IPS-20b (cell line): ENCODE results near the gene AGBL1.

ENCODE experiments used
- H3K27ac ChIP-seq: one replicate; pipeline ENCODE4 v1.5.1; 2013; ENCODE audit warnings: low read length
- H3K27me3 ChIP-seq: 2 replicates; pipeline ENCODE4 v1.6.1; 2013; ENCODE audit warnings: mild to moderate bottlenecking, low read length, inconsistent platforms; ENCODE audit not compliant: insufficient read depth
- H3K36me3 ChIP-seq: 2 replicates; pipeline ENCODE4 v1.6.1; 2013; ENCODE audit warnings: low read depth, mild to moderate bottlenecking, inconsistent platforms, low read length, moderate library complexity; ENCODE audit not compliant: insufficient read depth
- H3K4me1 ChIP-seq: 2 replicates; pipeline ENCODE4 v1.6.1; 2013; ENCODE audit warnings: mild to moderate bottlenecking, control low read depth, inconsistent platforms, low read length, moderate library complexity; ENCODE audit not compliant: insufficient read depth
- H3K4me3 ChIP-seq: 2 replicates; pipeline ENCODE4 v1.5.1; 2013; ENCODE audit warnings: mild to moderate bottlenecking, low read length, inconsistent platforms
- H3K9ac ChIP-seq: 2 replicates; pipeline ENCODE4 v1.6.1; 2013; ENCODE audit warnings: low read depth, mild to moderate bottlenecking, inconsistent platforms, low read length, moderate library complexity
- H3K9me3 ChIP-seq: 2 replicates; pipeline ENCODE4 v1.6.1; 2013; ENCODE audit warnings: mild to moderate bottlenecking, low read depth, low read length, inconsistent platforms; ENCODE audit not compliant: insufficient read depth

The AGBL1 gene

DNA sequence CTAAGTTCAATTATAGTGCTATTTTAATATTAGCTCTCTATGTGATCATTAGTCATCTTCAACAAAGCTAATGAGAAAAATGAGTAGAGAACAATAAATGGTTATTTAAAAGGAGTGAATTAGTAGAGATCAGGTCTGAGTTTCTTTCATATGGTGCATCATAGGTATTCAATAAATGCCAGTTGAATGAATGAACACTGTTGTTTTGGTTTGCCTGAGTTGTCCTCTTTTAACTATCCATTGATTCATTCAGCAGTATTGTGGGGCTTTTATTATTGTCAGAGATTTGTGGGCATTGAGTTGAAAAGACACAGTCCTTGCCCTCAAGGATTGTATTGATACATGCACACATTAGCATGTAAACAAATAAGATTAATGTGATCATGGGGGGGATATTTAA lies 88.2 kb downstream of the AGBL1 start:
- no peak overlapping the region for H3K9ac ChIP-seq
- H3K4me3 ChIP-seq: no peak overlapping the region
- peaks cover 8% of the 10 kb centered on the region; the same call in 1 of the 2 replicates for H3K4me1 ChIP-seq
- H3K36me3 ChIP-seq: no peaks in the 10 kb centered on the region
- no peaks in the 10 kb centered on the region for H3K27me3 ChIP-seq
- H3K27ac ChIP-seq: no peak overlapping the region
- H3K9me3 ChIP-seq: no peaks in the 10 kb centered on the region

DNA sequence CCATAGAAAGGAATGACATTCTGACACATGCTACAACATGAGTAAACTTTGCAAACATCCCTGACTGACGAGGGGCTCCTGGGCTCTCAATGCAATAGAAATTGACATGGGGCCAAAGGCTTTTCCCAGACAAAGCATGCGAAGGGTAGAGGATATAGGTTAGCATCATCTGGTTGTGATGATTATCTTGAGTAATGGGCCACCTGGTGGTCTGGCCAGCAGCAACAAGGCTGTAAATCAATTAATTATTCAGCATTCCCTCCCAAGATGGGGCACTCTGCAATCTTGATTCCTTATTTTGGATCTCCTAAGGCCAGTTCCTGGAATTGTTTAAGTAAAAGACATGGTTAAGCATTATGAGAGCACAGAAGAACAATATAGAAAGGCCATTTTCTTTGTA lies 99.2 kb downstream of the AGBL1 start:
- no peaks in the 10 kb centered on the region for H3K9me3 ChIP-seq
- H3K27ac ChIP-seq: no peak overlapping the region
- no peaks in the 10 kb centered on the region for H3K4me1 ChIP-seq
- no peak overlapping the region for H3K9ac ChIP-seq
- H3K36me3 ChIP-seq: no peaks in the 10 kb centered on the region
- H3K27me3 ChIP-seq: no peaks in the 10 kb centered on the region
- no peak overlapping the region for H3K4me3 ChIP-seq

DNA sequence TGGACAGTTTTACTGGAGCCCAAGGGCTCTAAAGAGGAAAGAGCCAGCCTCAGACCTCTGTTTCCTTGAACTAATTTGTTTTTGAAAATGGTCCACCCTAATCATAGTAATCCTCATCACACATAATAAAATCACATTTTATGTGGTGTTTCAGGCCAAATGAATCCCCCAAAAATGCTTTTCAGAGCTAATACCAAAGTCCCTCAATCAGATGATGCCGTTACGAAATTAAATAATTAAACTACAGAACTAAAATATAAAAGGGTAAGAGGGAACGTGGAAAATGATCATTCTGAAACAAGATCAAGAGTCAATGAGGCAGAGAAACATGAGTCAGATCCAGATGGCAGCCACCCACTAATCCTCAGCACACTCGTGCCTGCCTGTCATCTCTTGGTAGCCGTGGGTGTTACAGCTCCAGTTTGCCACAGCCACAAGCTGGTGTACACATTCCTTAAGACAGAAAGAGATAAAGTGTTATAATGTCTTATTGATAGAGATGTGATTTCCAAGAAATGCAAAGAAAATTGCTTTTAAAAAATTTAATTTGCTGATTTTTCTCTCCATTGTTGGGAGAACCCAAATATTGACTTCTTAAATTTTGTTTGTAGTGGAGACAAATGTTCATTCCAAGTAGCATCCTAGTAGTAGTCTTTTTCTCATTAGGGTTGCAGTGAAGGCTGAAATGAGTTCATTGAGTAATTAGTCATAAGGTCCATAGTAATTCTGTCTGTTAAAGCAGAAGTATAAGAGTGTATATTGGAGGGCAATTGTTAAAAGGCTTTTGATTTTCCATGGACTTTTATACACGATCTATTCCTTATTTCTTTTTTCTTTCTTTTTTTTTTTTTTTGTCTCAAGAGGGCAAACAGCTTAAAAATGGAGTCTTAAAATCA lies 104.2 kb downstream of the AGBL1 start:
- no peaks in the 10 kb centered on the region for H3K4me1 ChIP-seq
- no peaks in the 10 kb centered on the region for H3K27me3 ChIP-seq
- no peak overlapping the region for H3K9ac ChIP-seq
- H3K4me3 ChIP-seq: no peak overlapping the region
- no peak overlapping the region for H3K27ac ChIP-seq
- H3K9me3 ChIP-seq: no peaks in the 10 kb centered on the region
- no peaks in the 10 kb centered on the region for H3K36me3 ChIP-seq

DNA sequence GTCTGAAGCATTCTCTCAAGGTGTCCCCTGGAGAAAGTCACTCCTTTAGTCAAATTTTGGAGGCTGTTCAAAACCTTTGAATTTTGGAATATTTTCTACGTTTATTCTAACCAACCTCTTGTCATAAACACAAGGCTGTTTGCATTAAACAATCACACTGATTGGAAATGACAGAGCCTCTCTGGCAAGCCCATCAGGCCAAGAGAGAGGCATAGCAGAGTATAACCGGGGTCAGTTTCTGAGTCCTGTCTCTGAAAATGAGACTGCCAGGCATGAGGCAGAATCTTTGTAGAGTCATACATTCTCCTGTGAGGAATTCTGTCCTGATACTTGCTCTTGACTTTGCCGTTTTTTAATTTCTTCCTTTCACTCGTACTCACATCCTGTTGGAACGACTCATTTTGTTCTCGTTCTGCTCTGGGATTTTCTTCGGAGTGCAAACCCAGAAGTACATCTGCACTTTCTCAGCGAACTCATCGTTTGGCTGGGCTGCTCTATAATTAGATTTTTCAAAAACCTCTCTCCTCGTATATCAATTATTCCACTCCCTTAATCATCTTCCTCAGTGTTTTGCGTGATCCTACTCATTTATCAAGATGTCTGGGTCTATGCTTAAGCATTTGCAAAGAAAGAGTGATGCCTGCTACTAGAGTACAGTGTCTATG lies 114.2 kb downstream of the AGBL1 start:
- Histone ChIP-seq H3K9ac (no peak overlapping the region), H3K27ac (no peak overlapping the region), H3K36me3 (no peaks in the 10 kb centered on the region), H3K4me1 (no peaks in the 10 kb centered on the region), H3K4me3 (no peak overlapping the region), H3K9me3 (no peaks in the 10 kb centered on the region), H3K27me3 (no peaks in the 10 kb centered on the region)

DNA sequence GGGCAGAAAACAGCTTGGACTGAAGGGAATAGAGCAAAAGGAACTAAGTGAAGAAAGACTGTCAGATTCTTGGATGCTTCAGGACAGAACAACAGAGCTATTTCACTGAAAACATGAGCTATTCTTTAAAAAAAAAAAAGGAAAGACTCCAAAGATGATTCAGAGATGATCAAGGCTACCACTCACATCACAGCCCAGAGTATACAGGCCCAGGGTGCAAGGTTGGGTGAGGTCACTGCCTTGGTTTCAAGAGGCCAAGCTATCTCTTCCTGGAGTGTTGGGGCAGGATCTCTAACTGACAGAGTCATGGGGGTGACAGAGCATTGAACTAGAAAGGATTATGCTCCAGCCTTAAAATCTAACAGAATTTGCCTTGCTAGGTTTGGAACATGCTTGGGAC lies 118.1 kb downstream of the AGBL1 start:
- H3K4me1 ChIP-seq: peaks cover 11% of the 10 kb centered on the region
- no peaks in the 10 kb centered on the region for H3K36me3 ChIP-seq
- H3K27ac ChIP-seq: no peak overlapping the region

DNA sequence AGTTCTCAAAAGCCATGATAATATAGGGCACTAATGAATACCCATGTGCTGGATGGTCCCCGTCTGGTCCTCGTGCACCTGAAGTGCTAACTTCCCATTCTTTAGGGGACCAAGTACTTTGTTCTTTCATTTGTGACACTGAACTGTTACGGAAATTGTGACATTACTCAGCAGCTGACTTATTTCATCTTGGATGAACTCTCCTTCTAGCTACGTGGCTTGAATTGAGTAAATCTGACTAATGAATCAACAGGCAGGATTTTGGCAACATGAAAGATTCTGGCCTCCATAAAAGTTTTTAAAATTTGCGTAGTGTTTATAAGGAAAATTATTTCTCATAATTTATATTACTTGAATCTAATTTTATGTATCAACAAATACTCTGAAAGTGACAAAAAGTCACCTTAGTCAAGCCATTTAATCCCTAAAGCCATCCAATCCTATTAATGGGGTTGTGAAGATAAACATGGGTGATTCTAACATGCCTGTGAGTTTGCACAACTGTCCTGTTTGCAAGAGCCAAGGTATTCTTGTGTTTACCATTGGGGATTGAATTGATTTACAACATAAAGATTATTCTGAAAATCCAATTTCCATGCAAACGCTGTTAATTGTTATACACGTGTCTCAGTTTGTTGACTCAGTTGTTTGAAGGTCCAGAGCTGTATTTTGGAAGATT lies 119.9 kb downstream of the AGBL1 start:
- Histone ChIP-seq H3K36me3 (no peaks in the 10 kb centered on the region), H3K27me3 (no peaks in the 10 kb centered on the region), H3K4me3 (no peak overlapping the region), H3K9me3 (no peaks in the 10 kb centered on the region), H3K4me1 (peaks cover 11% of the 10 kb centered on the region), H3K9ac (no peak overlapping the region), H3K27ac (no peak overlapping the region)

More for the DNA sequence above, 118.1 kb downstream of the AGBL1 start:
- H3K9me3 ChIP-seq: no peaks in the 10 kb centered on the region
- H3K27me3 ChIP-seq: no peaks in the 10 kb centered on the region
- no peak overlapping the region for H3K4me3 ChIP-seq
- H3K9ac ChIP-seq: no peak overlapping the region

DNA sequence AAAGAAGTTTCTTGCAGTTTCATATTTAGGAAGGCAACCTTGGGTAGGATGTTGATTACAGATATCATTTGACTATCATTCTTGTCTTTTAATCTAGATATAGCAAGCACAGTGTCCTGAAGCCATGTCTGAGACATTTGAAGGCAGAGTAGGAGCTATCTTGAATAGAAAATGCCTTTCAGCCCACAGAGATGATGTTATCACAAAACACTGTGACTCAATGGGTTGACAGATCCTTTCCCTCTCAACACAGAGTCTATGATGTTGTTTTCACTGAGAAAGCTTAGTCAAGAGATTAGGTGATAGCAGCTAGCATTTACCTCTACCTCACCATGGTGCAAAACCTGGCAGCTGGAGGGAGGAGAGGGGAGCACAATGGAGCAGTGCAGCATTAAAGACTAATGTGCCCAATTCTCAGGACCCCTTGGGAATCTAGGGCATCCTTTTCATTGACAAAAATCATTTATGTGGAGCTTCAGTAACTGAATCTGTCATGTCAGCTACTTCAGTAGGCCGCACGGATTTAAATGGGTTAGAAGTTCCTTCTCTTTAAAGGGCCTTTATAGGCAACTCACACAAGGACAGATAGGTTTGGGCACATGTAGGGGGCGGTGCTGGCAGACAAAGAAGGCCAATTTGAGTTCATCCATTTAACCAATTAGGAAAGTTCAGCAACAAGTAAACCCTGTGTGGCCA lies 121.8 kb downstream of the AGBL1 start:
- Histone ChIP-seq H3K4me3 (no peak overlapping the region), H3K9me3 (no peaks in the 10 kb centered on the region), H3K27ac (no peak overlapping the region), H3K36me3 (no peaks in the 10 kb centered on the region), H3K4me1 (peaks cover 11% of the 10 kb centered on the region), H3K27me3 (no peaks in the 10 kb centered on the region), H3K9ac (no peak overlapping the region)

DNA sequence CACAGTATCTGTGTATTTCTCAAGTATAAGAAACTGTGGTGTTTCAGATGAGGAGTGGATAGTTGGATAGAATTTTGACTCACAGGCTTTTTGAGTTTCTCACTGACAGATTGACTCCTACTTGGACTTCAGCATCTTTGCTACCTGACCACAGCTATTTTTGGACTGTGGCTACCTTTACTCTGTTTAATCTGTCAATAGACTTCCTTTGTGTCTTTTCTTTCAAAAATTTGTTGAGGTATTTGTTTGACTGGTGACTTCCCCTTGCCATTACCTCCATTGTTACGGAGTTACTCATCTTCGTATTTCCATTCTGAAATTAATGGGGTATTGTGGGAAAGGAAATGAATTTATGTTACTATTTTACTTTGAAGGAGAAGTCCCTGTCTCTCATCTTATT lies 123.8 kb downstream of the AGBL1 start:
- no peaks in the 10 kb centered on the region for H3K9me3 ChIP-seq
- H3K4me1 ChIP-seq: peaks cover 11% of the 10 kb centered on the region
- H3K9ac ChIP-seq: no peak overlapping the region
- H3K36me3 ChIP-seq: no peaks in the 10 kb centered on the region
- no peak overlapping the region for H3K27ac ChIP-seq
- H3K4me3 ChIP-seq: no peak overlapping the region
- H3K27me3 ChIP-seq: no peaks in the 10 kb centered on the region

DNA sequence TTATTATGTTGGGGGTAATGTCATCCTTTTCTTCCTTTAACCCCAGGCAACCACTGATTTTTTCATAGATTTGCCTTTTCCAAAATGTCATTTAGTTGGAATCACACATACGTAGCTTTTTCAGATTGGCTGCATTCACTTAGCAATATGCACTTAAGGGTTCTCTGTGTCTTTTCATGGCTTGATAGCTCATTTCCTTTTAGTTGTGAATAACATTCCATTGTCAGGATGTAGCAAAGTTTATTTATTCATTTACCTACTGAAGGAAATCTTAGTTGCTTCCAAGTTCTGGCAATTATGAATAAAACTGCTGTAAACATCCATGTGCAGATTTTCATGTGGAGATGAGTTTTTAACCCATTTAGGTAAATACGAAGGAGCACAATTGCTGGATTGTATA lies 125.4 kb downstream of the AGBL1 start:
- Histone ChIP-seq H3K27me3 (no peaks in the 10 kb centered on the region), H3K36me3 (no peaks in the 10 kb centered on the region), H3K4me1 (0 out of 2 replicates have a peak, but pooled peaks cover 2% of the 10 kb centered on the region), H3K9me3 (no peaks in the 10 kb centered on the region), H3K27ac (no peak overlapping the region), H3K9ac (no peak overlapping the region), H3K4me3 (no peak overlapping the region)

DNA sequence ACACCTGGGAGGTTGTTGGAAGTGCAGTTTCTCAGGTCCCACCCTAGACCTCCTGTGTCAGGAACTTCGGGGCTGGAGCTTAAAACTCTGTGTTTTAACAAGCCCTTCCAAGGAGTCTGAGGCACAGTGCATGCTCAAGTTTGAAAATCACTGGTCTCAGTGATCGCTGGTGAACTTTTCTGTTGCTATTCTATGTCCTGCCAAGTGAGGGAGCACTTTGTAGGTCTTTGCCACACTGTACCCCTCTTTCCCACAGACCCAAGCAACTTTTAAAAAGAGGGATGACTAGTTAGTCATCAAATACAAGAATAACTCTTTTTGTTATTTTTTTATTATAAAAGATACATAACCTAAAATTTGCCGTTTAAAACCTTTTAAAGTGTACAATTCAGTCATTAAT lies 133.7 kb downstream of the AGBL1 start:
- Histone ChIP-seq H3K9ac (no peak overlapping the region), H3K27ac (no peak overlapping the region), H3K27me3 (no peaks in the 10 kb centered on the region), H3K4me1 (no peaks in the 10 kb centered on the region), H3K9me3 (peaks cover 27% of the 10 kb centered on the region; the same call in 1 of the 2 replicates), H3K36me3 (no peaks in the 10 kb centered on the region), H3K4me3 (no peak overlapping the region)

DNA sequence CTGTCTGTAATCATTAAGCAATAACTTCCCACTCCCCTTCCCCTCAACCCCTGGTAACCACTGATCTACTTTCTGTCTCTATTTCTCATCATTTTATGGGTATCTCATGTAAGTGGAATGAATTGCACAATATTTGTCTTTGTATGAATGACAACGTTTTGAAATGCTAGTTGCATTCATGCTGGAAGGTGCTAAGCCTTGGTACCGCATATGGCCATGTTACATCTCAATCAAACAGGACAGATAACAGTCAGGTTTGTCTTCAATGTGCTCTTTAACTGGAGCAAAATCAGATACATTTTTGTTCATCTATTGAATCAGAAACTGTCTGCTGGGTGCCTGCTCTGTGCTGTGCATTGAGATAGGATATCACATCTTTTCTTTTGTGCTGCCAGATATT lies 134.2 kb downstream of the AGBL1 start:
- Histone ChIP-seq H3K4me3 (no peak overlapping the region), H3K9ac (no peak overlapping the region), H3K9me3 (peaks cover 27% of the 10 kb centered on the region; the same call in 1 of the 2 replicates), H3K27ac (no peak overlapping the region), H3K4me1 (no peaks in the 10 kb centered on the region), H3K27me3 (no peaks in the 10 kb centered on the region), H3K36me3 (no peaks in the 10 kb centered on the region)
